ENCODE data around the gene USPL1.

USPL1 gene

DNA sequence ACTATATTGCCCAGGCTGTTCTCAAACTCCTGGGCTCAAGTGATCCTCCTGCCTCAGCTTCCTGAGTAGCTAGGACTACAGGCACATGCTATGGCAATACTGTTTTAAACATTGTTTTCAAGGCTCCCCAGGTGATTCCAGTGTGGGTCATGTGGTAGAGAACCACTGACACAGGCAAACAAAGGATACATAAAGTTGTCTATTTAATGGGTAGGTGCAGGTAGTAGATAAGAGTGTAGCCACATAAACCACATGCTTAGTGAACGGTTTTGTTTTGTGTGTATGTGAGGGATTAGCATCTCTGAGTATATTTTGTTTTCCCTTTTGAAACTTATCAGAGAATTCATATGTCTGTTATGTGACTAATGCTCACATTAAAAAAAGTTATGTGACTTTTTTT, 36.7 kb downstream of the USPL1 start:
- Histone ChIP-seq H3K4me3 (ENCODE audit: insufficient read depth, low read length, poor library complexity, severe bottlenecking) (no peak overlapping the region), H4K20me1 (ENCODE audit: low read depth, low read length) (no peaks in the 10 kb centered on the region), H3K36me3 (ENCODE audit: low read length) (peaks cover 59% of the 10 kb centered on the region), H3K79me2 (ENCODE audit: insufficient read depth, low read length) (peaks cover 11% of the 10 kb centered on the region; the same call in 1 of the 2 replicates), H3K9me2 (replicated peaks; ENCODE audit: insufficient read depth, low read length) (no peaks in the 10 kb centered on the region), H3K27me3 (ENCODE audit: low read length) (no peaks in the 10 kb centered on the region), H2AFZ (ENCODE audit: low read depth, low read length, severe bottlenecking) (no peak overlapping the region), H3K27ac (ENCODE audit: low read depth, low read length) (no peak overlapping the region), H3K4me2 (ENCODE audit: low read depth, low read length, poor library complexity, severe bottlenecking) (no peak overlapping the region), H3K9me3 (ENCODE audit: insufficient read depth, low read length) (no peaks in the 10 kb centered on the region), H3K9ac (ENCODE audit: low read length) (no peak overlapping the region), H3F3A (ENCODE audit: insufficient read depth) (no peaks in the 10 kb centered on the region)
- no peak for TF ChIP-seq EZH2phosphoT487 (conservative IDR thresholded peaks at IDR 0.05; ENCODE audit: low read length)
- TF ChIP-seq, protein P1, sequence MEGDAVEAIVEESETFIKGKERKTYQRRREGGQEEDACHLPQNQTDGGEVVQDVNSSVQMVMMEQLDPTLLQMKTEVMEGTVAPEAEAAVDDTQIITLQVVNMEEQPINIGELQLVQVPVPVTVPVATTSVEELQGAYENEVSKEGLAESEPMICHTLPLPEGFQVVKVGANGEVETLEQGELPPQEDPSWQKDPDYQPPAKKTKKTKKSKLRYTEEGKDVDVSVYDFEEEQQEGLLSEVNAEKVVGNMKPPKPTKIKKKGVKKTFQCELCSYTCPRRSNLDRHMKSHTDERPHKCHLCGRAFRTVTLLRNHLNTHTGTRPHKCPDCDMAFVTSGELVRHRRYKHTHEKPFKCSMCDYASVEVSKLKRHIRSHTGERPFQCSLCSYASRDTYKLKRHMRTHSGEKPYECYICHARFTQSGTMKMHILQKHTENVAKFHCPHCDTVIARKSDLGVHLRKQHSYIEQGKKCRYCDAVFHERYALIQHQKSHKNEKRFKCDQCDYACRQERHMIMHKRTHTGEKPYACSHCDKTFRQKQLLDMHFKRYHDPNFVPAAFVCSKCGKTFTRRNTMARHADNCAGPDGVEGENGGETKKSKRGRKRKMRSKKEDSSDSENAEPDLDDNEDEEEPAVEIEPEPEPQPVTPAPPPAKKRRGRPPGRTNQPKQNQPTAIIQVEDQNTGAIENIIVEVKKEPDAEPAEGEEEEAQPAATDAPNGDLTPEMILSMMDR (IDR thresholded peaks at IDR 0.05; ENCODE audit: insufficient read depth, low read length, poor library complexity, severe bottlenecking), result no peak

DNA sequence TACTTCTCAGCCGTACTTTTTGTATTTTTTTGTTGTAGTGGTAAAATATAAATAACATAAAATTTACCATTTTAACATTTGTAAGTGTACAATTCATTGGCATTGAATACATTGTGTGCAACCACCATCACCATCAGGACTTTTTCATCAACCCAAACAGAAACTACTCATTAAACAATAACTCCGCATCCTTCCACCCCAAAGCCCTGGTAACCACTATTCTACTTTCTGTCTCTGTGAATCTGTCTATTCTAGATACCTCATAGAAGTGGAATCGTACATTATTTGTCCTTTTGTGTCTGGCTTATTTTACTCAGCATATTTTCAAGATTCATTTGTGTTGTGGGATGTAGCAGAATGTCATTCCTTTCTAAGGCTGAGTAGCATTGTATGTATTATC, 38.5 kb downstream of the USPL1 start:
- Histone ChIP-seq H3K4me2 (ENCODE audit: low read depth, low read length, poor library complexity, severe bottlenecking) (no peak overlapping the region), H3K9me3 (ENCODE audit: insufficient read depth, low read length) (no peaks in the 10 kb centered on the region), H3K36me3 (ENCODE audit: low read length) (peaks cover 54% of the 10 kb centered on the region), H4K20me1 (ENCODE audit: low read depth, low read length) (no peaks in the 10 kb centered on the region), H3K27ac (ENCODE audit: low read depth, low read length) (no peak overlapping the region), H3F3A (ENCODE audit: insufficient read depth) (peaks cover 9% of the 10 kb centered on the region; the same call in 1 of the 2 replicates), H3K9ac (ENCODE audit: low read length) (no peak overlapping the region), H2AFZ (ENCODE audit: low read depth, low read length, severe bottlenecking) (no peak overlapping the region), H3K9me2 (replicated peaks; ENCODE audit: insufficient read depth, low read length) (no peaks in the 10 kb centered on the region), H3K27me3 (ENCODE audit: low read length) (no peaks in the 10 kb centered on the region), H3K79me2 (ENCODE audit: insufficient read depth, low read length) (peaks cover 8% of the 10 kb centered on the region; the same call in 1 of the 2 replicates), H3K4me3 (ENCODE audit: insufficient read depth, low read length, poor library complexity, severe bottlenecking) (no peak overlapping the region)
- TF ChIP-seq EZH2phosphoT487 (conservative IDR thresholded peaks at IDR 0.05; ENCODE audit: low read length), result no peak
- TF ChIP-seq, protein P1 (IDR thresholded peaks at IDR 0.05; ENCODE audit: insufficient read depth, low read length, poor library complexity, severe bottlenecking), result no peak

DNA sequence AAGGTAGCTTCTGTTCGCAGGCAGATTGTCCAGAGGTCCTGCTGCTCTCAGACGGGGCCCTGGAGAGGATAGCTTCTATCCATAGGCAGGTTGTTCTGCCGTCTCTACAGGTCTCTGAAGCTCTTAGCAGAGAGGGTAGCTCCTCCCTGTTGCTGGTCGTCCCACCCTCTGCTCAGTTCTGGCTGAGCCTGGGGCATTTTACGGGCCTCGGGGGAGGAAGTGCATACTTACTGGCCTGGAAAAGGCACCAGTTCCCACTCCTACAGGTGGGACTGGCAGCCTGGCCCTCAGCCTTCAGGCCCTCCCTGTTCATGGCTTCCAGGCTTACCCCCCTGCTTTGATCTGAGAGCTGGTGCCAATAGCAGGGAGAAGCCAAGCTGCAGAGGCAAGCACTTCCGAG, 42.3 kb downstream of the USPL1 start:
- Histone ChIP-seq H3K4me3 (ENCODE audit: insufficient read depth, low read length, poor library complexity, severe bottlenecking) (no peak overlapping the region), H3K9ac (ENCODE audit: low read length) (no peak overlapping the region), H3K9me2 (replicated peaks; ENCODE audit: insufficient read depth, low read length) (no peaks in the 10 kb centered on the region), H3K27me3 (ENCODE audit: low read length) (no peaks in the 10 kb centered on the region), H3K79me2 (ENCODE audit: insufficient read depth, low read length) (no peaks in the 10 kb centered on the region), H4K20me1 (ENCODE audit: low read depth, low read length) (no peaks in the 10 kb centered on the region), H3K4me2 (ENCODE audit: low read depth, low read length, poor library complexity, severe bottlenecking) (no peak overlapping the region), H3F3A (ENCODE audit: insufficient read depth) (peaks cover 19% of the 10 kb centered on the region; the same call in 1 of the 2 replicates), H3K9me3 (ENCODE audit: insufficient read depth, low read length) (no peaks in the 10 kb centered on the region), H2AFZ (ENCODE audit: low read depth, low read length, severe bottlenecking) (no peak overlapping the region), H3K27ac (ENCODE audit: low read depth, low read length) (no peak overlapping the region), H3K36me3 (ENCODE audit: low read length) (peaks cover 39% of the 10 kb centered on the region)
- TF ChIP-seq, protein P1 (IDR thresholded peaks at IDR 0.05; ENCODE audit: insufficient read depth, low read length, poor library complexity, severe bottlenecking), result no peak
- no peak for TF ChIP-seq EZH2phosphoT487 (conservative IDR thresholded peaks at IDR 0.05; ENCODE audit: low read length)

All from SU-DHL-6 (cell line).